Measurements from ENCODE around the gene TMC2.

DNA sequence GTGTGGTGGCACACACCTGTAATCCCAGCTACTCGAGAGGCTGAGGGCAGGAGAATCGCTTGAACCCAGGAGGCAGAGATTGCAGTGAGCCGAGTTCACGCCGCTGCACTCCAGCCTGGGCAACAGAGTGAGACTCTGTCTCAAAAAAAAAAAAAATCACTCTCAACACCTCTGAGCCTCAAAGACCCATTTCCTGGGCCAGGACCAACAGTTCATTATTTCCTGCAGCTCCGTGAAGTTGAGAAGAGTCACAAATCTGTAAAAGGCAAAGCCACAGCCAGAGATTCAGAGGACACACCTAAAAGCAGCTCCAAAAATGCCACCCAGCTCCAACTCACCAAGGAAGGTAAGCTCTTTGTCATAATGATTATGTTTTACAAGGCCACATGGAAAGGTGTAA, 100.9 kb downstream of the TMC2 start:
- TF ChIP-seq CTCF (IDR thresholded peaks at IDR 0.05), result no peak
- no peak for TF ChIP-seq POLR2A (IDR thresholded peaks at IDR 0.05)
